Measurements from ENCODE around the gene ACTL10. TPM values are rescaled to one million over a fixed set of nuclear protein-coding genes. Genes with fewer than 3 reads are reported as not detected.
A peak's percentile ranks its signal among the peaks of the same experiment; 100 is the strongest.

Gene ACTL10
- total and polyA plus RNA-seq, 2 of the 13 experiments (the other 11 are each of a cell fraction or from before 2014, with no cell fraction given): not detected

DNA sequence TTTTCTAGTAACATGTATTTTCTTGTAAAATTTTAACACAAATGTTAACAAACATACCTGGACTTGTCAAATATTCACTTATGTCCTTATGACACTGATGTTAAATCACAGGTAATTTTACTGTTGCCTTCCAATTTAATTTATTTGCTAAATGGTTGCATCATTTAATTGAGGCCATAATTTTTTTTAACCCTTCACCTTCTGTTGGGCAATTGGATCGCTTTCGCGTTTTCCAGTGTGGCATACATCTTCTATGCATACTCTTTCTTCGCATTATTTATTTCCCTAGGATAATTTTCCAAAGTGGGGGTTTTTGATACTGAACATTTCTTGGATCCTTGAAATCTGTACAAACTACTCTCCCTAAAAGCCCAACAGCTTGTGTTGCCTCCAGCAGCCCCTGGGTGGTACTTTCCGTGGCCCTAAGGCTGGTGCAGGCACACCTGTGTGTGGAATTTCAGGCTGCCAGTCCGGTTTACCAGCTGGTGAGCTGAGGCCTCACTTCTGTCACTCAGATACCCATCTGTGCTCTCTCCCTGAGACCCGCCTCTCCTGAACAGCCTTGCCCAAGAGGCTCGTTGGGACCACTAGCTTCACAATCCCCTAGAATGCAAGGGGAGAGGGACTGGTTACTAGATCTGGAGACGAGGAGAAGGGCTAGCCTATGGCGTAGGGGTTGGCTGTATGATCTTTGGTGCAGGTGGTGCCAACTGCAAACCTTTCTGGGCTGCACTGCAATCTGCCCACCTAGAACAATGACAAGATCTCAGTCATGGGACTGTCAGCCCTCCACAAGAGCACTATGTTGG, 15.8 kb upstream of the ACTL10 start (continued):
- TF ChIP-seq FOXC1 (CRISPR knock-in tag; IDR thresholded peaks at IDR 0.05; ENCODE audit: borderline replicate concordance) (no peak), ZNF12 (CRISPR knock-in tag; IDR thresholded peaks at IDR 0.05) (no peak), ZNF430 (CRISPR knock-in tag; IDR thresholded peaks at IDR 0.05) (no peak), ZFP36L2 (CRISPR knock-in tag; IDR thresholded peaks at IDR 0.05) (no peak), KDM2A (CRISPR knock-in tag; IDR thresholded peaks at IDR 0.05; ENCODE audit: borderline replicate concordance, low read depth) (peak; percentile 16; the same call in 1 of the 2 replicates), ZMYM3 (CRISPR knock-in tag; IDR thresholded peaks at IDR 0.05) (no peak), ATF7 (IDR thresholded peaks at IDR 0.05) (peak; percentile 42; the same call in 1 of the 2 replicates), ATF7 (CRISPR knock-in tag; IDR thresholded peaks at IDR 0.05) (no peak), CENPX (CRISPR knock-in tag; IDR thresholded peaks at IDR 0.05) (no peak), ZNF589 (CRISPR knock-in tag; conservative IDR thresholded peaks at IDR 0.05) (no peak), HMGA1 (CRISPR knock-in tag; conservative IDR thresholded peaks at IDR 0.05) (no peak), NFRKB (IDR thresholded peaks at IDR 0.05) (no peak), SIX4 (CRISPR knock-in tag; IDR thresholded peaks at IDR 0.05) (no peak), JARID2 (CRISPR knock-in tag; IDR thresholded peaks at IDR 0.05; ENCODE audit: insufficient replicate concordance) (no peak)
- TF ChIP-seq, protein P1, sequence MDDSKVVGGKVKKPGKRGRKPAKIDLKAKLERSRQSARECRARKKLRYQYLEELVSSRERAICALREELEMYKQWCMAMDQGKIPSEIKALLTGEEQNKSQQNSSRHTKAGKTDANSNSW (CRISPR knock-in tag; IDR thresholded peaks at IDR 0.05; ENCODE audit: borderline replicate concordance): no peak
- TF ChIP-seq, protein P2, sequence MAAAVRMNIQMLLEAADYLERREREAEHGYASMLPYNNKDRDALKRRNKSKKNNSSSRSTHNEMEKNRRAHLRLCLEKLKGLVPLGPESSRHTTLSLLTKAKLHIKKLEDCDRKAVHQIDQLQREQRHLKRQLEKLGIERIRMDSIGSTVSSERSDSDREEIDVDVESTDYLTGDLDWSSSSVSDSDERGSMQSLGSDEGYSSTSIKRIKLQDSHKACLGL (CRISPR knock-in tag; IDR thresholded peaks at IDR 0.05): no peak
- TF ChIP-seq, protein P3, sequence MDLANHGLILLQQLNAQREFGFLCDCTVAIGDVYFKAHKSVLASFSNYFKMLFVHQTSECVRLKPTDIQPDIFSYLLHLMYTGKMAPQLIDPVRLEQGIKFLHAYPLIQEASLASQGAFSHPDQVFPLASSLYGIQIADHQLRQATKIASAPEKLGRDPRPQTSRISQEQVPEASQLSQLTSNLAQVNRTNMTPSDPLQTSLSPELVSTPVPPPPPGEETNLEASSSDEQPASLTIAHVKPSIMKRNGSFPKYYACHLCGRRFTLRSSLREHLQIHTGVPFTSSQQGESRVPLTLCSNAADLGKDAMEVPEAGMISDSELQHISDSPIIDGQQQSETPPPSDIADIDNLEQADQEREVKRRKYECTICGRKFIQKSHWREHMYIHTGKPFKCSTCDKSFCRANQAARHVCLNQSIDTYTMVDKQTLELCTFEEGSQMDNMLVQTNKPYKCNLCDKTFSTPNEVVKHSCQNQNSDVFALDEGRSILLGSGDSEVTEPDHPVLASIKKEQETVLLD (CRISPR knock-in tag; IDR thresholded peaks at IDR 0.05; ENCODE audit: low read depth): no peak
- TF ChIP-seq, protein P4, sequence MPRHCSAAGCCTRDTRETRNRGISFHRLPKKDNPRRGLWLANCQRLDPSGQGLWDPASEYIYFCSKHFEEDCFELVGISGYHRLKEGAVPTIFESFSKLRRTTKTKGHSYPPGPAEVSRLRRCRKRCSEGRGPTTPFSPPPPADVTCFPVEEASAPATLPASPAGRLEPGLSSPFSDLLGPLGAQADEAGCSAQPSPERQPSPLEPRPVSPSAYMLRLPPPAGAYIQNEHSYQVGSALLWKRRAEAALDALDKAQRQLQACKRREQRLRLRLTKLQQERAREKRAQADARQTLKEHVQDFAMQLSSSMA (CRISPR knock-in tag; IDR thresholded peaks at IDR 0.05): peak; percentile 37; the same call in 1 of the 2 replicates
- TF ChIP-seq, protein P5, sequence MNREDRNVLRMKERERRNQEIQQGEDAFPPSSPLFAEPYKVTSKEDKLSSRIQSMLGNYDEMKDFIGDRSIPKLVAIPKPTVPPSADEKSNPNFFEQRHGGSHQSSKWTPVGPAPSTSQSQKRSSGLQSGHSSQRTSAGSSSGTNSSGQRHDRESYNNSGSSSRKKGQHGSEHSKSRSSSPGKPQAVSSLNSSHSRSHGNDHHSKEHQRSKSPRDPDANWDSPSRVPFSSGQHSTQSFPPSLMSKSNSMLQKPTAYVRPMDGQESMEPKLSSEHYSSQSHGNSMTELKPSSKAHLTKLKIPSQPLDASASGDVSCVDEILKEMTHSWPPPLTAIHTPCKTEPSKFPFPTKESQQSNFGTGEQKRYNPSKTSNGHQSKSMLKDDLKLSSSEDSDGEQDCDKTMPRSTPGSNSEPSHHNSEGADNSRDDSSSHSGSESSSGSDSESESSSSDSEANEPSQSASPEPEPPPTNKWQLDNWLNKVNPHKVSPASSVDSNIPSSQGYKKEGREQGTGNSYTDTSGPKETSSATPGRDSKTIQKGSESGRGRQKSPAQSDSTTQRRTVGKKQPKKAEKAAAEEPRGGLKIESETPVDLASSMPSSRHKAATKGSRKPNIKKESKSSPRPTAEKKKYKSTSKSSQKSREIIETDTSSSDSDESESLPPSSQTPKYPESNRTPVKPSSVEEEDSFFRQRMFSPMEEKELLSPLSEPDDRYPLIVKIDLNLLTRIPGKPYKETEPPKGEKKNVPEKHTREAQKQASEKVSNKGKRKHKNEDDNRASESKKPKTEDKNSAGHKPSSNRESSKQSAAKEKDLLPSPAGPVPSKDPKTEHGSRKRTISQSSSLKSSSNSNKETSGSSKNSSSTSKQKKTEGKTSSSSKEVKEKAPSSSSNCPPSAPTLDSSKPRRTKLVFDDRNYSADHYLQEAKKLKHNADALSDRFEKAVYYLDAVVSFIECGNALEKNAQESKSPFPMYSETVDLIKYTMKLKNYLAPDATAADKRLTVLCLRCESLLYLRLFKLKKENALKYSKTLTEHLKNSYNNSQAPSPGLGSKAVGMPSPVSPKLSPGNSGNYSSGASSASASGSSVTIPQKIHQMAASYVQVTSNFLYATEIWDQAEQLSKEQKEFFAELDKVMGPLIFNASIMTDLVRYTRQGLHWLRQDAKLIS (CRISPR knock-in tag; IDR thresholded peaks at IDR 0.05): no peak
